ENCODE measurements around the gene PLA2G4B.

DNA sequence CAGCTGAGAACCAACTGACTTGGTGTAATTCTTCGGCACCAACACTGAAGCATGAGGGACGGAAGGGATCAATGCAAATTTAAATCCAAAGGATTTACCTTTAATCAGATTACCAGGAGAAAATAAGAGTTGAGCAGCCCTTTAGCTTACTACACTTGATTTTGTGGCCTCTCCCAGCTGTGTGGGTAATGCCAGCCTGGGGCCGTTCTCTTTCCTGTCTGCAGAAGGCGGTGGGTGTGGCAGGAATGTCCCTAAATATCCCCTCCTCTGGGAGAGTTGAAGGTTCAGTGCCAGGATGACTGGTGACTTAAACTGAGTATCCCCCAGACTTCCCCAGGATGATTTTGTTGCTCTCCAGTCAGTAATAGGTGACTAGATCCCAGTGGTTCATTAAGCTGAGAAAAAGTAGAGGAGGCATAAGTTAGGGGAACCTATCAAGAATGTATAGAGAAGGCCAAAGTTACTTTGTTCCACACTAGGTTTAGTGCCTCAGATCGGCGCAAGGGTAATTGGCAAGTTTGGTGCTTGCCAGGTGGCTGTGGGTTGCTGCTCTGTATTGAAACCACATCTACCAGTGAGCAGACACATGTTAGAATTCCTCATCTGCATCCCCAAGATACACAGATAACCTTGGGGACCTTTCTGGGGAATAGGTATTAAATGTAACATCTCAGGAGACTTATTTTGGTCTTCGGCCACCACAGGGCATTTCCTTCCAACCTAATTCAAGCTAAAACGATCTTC, 41.3 kb upstream of the PLA2G4B start:
- TF ChIP-seq EP300 (IDR thresholded peaks at IDR 0.05): no peak
- TF ChIP-seq, protein P1, sequence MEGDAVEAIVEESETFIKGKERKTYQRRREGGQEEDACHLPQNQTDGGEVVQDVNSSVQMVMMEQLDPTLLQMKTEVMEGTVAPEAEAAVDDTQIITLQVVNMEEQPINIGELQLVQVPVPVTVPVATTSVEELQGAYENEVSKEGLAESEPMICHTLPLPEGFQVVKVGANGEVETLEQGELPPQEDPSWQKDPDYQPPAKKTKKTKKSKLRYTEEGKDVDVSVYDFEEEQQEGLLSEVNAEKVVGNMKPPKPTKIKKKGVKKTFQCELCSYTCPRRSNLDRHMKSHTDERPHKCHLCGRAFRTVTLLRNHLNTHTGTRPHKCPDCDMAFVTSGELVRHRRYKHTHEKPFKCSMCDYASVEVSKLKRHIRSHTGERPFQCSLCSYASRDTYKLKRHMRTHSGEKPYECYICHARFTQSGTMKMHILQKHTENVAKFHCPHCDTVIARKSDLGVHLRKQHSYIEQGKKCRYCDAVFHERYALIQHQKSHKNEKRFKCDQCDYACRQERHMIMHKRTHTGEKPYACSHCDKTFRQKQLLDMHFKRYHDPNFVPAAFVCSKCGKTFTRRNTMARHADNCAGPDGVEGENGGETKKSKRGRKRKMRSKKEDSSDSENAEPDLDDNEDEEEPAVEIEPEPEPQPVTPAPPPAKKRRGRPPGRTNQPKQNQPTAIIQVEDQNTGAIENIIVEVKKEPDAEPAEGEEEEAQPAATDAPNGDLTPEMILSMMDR (IDR thresholded peaks at IDR 0.05): no peak
